Kidney (tissue), 14 donors: Measurements from ENCODE around the gene PRKAR1B. TPM values are rescaled to one million over a fixed set of nuclear protein-coding genes. Genes with fewer than 3 reads are reported as not detected.

Experiments
- DNase-seq, 5 donors: peaks; one replicate each; pipeline ENCODE4 v3.0.0-alpha.2; 2013 to 2020
- FAIRE-seq: peaks from 2 replicates; lab custom pipeline; 2012; peaks lifted over from hg19 to GRCh38; lab: Jason Lieb, UNC
- H3K27ac ChIP-seq, 2 donors: one replicate each; pipeline ENCODE4 v1.7.0; 2013; ENCODE audit warnings: low read depth in 2 of 2, low read length in 2 of 2, inconsistent platforms in 1 of 2
- H3K27me3 ChIP-seq: one replicate; pipeline ENCODE4 v1.7.1; 2013; ENCODE audit warnings: low read length, inconsistent platforms; ENCODE audit not compliant: control insufficient read depth, insufficient read depth
- H3K36me3 ChIP-seq, 3 donors: one replicate each; pipeline versions ENCODE4 v1.7.0 to v1.7.1; 2013; ENCODE audit warnings: low read length in 3 of 3, control low read depth in 1 of 3, inconsistent platforms in 1 of 3; ENCODE audit not compliant: insufficient read depth in 3 of 3, control insufficient read depth in 2 of 3
- H3K4me1 ChIP-seq, 3 donors: one replicate each; pipeline versions ENCODE4 v1.7.0 to v1.7.1; 2013; ENCODE audit warnings: low read length in 3 of 3, inconsistent platforms in 1 of 3, low read depth in 1 of 3; ENCODE audit not compliant: control insufficient read depth in 2 of 3, insufficient read depth in 2 of 3
- H3K4me3 ChIP-seq, 3 donors: one replicate each; pipeline versions ENCODE4 v1.7.0 to v1.8.1; 2013; ENCODE audit warnings: low read length in 3 of 3, control low read depth in 1 of 3, inconsistent platforms in 1 of 3
- H3K9ac ChIP-seq, 3 donors: one replicate each; pipeline versions ENCODE4 v1.7.0 to v1.7.1; 2013; ENCODE audit warnings: low read length in 3 of 3, control low read depth in 1 of 3, inconsistent platforms in 1 of 3
- H3K9me3 ChIP-seq, 3 donors: one replicate each; pipeline versions ENCODE4 v1.7.0 to v1.7.1; 2013; ENCODE audit warnings: low read length in 3 of 3, control low read depth in 1 of 3, inconsistent platforms in 1 of 3; ENCODE audit not compliant: control insufficient read depth in 2 of 3, insufficient read depth in 1 of 3
- intact Hi-C: fragments of 100-400 bp; cut with DNase I; formaldehyde crosslinking; loops from one replicate; pipeline ENCODE4 v1.11.1; 2022
- polyA plus RNA-seq: library from polyadenylated mRNA; stranded (reverse); fragments of 350-450 nt; fragmentation: Illumina TruSeq; extraction: RNeasy Lipid Tissue Mini Kit (QIAGEN cat#74804); gene quantifications from one replicate; pipeline ENCODE4 v1.2.3, GENCODE V29; 2014; ENCODE audit warnings: low read depth, low replicate concordance; ENCODE audit not compliant: insufficient read depth
- total RNA-seq: library from RNA; stranded (reverse); fragmentation: NEBNext Ultra II Directional; extraction: Animal tissue kit (Norgen Biotek cat#: 25700); gene quantifications from one replicate; pipeline ENCODE4 v1.2.1, GENCODE V29; 2021
- TF ChIP-seq, protein P1 (sequence below): IDR thresholded peaks from 3 replicates; pipeline ENCODE4 v1.5.1; 2012; ENCODE audit warnings: mild to moderate bottlenecking, moderate library complexity, borderline replicate concordance; ENCODE audit not compliant: insufficient read depth; ENCODE audit errors: extremely low read depth
- donor health status: control.
- donor health status: control.
- donor health status: control.
- donor health status: control.
- donor health status: control.
- donor health status: DM: yes; HTN: yes; CAD: no.
- donor health status: Normal renal cell carcinoma (clear cell type).

Gene PRKAR1B
- total and polyA plus RNA-seq, 2 donors from 2014 or later: 15.9 to 21.4 TPM

GRCh38 chr7:646951-647350 is 80.1 kb downstream of the PRKAR1B start:
- FAIRE-seq: no peak
- intact Hi-C loops: no loop called here
- Histone ChIP-seq H3K4me1 (no peaks in the 10 kb centered on the region), H3K9me3 (no peaks in the 10 kb centered on the region), H3K36me3 (no peaks in the 10 kb centered on the region), H3K4me3 (no peak overlapping the region), H3K27ac (no peak overlapping the region), H3K27me3 (no peaks in the 10 kb centered on the region), H3K9ac (no peak overlapping the region)
- TF ChIP-seq, protein P1, sequence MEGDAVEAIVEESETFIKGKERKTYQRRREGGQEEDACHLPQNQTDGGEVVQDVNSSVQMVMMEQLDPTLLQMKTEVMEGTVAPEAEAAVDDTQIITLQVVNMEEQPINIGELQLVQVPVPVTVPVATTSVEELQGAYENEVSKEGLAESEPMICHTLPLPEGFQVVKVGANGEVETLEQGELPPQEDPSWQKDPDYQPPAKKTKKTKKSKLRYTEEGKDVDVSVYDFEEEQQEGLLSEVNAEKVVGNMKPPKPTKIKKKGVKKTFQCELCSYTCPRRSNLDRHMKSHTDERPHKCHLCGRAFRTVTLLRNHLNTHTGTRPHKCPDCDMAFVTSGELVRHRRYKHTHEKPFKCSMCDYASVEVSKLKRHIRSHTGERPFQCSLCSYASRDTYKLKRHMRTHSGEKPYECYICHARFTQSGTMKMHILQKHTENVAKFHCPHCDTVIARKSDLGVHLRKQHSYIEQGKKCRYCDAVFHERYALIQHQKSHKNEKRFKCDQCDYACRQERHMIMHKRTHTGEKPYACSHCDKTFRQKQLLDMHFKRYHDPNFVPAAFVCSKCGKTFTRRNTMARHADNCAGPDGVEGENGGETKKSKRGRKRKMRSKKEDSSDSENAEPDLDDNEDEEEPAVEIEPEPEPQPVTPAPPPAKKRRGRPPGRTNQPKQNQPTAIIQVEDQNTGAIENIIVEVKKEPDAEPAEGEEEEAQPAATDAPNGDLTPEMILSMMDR: no peak
- DNase-seq: peak in 1 of 5 donors; percentile 32

- no peaks in the 10 kb centered on the region for H3K27me3 ChIP-seq
- intact Hi-C loops: no loop called here
- H3K4me1 ChIP-seq: no peaks in the 10 kb centered on the region
- H3K36me3 ChIP-seq: no peaks in the 10 kb centered on the region
- no peak overlapping the region for H3K4me3 ChIP-seq
- H3K9me3 ChIP-seq: no peaks in the 10 kb centered on the region
- TF ChIP-seq, protein P1: no peak
- no peak for FAIRE-seq
- H3K27ac ChIP-seq: no peak overlapping the region
- peak in 2 of 5 donors; percentile 7 to 16 for DNase-seq
- H3K9ac ChIP-seq: no peak overlapping the region
Measured at GRCh38 chr7:646487-646886, 80.6 kb downstream of the PRKAR1B start.

DNA sequence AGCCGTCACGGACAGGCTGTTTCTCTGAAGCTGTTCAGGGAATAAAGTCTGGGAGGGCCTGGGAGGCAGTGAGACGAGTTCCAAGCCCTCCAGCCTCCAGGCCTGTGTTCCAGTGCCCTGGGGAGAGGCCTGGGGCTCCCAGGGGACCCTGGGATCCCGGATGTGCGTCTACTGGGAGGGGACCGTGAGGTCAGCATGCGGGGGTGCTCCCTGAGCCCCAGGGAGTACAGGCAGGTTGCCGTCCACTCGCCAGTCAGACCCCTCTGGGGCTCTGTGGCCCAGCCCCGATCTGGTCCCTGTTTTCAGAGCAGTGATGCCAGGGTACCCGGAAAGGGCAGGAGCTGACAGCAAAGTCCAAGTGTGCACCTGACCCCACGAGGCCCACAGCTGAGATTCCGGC is 81.5 kb downstream of the PRKAR1B start:
- intact Hi-C loops: no loop called here
- TF ChIP-seq, protein P1: no peak
- no peak overlapping the region for H3K4me3 ChIP-seq
- H3K27me3 ChIP-seq: no peaks in the 10 kb centered on the region
- peak in 1 of 5 donors; percentile 53 for DNase-seq
- no peak overlapping the region for H3K9ac ChIP-seq
- no peaks in the 10 kb centered on the region for H3K4me1 ChIP-seq
- no peak for FAIRE-seq
- no peak overlapping the region for H3K27ac ChIP-seq
- H3K9me3 ChIP-seq: no peaks in the 10 kb centered on the region
- no peaks in the 10 kb centered on the region for H3K36me3 ChIP-seq
